ENCODE results near the gene FBN2.

Gene FBN2

GRCh38 chr5:128435861-128436260 is 102.2 kb downstream of the FBN2 start:
- no CpG with 5 or more reads among the region's 4 CpGs for WGBS (ENCODE audit: insufficient coverage, insufficient read length)
- DNase-seq (ENCODE audit: low read depth, low spot score) = no peak
- H3K27me3 ChIP-seq (ENCODE audit: control insufficient read depth, insufficient read depth, low read length) = no peaks in the 10 kb centered on the region
- no peak overlapping the region for H3K4me3 ChIP-seq (ENCODE audit: low read length)
- no peak overlapping the region for H3K27ac ChIP-seq (ENCODE audit: low read length)
- H3K9me3 ChIP-seq (ENCODE audit: control insufficient read depth, insufficient read depth, low read length) = no peaks in the 10 kb centered on the region
- no peaks in the 10 kb centered on the region for H3K4me1 ChIP-seq (ENCODE audit: control insufficient read depth, insufficient read depth, low read length)
- H3K36me3 ChIP-seq (ENCODE audit: control insufficient read depth, insufficient read depth, low read length) = no peaks in the 10 kb centered on the region

GRCh38 chr5:128434993-128435392 is 103.1 kb downstream of the FBN2 start:
- no peaks in the 10 kb centered on the region for H3K27me3 ChIP-seq (ENCODE audit: control insufficient read depth, insufficient read depth, low read length)
- H3K4me3 ChIP-seq (ENCODE audit: low read length) = no peak overlapping the region
- H3K9me3 ChIP-seq (ENCODE audit: control insufficient read depth, insufficient read depth, low read length) = no peaks in the 10 kb centered on the region
- DNase-seq (ENCODE audit: low read depth, low spot score) = no peak
- H3K36me3 ChIP-seq (ENCODE audit: control insufficient read depth, insufficient read depth, low read length) = no peaks in the 10 kb centered on the region
- H3K4me1 ChIP-seq (ENCODE audit: control insufficient read depth, insufficient read depth, low read length) = no peaks in the 10 kb centered on the region
- no peak overlapping the region for H3K27ac ChIP-seq (ENCODE audit: low read length)

- H3K4me3 ChIP-seq (ENCODE audit: low read length) = no peak overlapping the region
- no peaks in the 10 kb centered on the region for H3K4me1 ChIP-seq (ENCODE audit: control insufficient read depth, insufficient read depth, low read length)
- DNase-seq (ENCODE audit: low read depth, low spot score) = no peak
- no CpG with 5 or more reads among the region's 2 CpGs for WGBS (ENCODE audit: insufficient coverage, insufficient read length)
- H3K36me3 ChIP-seq (ENCODE audit: control insufficient read depth, insufficient read depth, low read length) = no peaks in the 10 kb centered on the region
- H3K27ac ChIP-seq (ENCODE audit: low read length) = no peak overlapping the region
- H3K9me3 ChIP-seq (ENCODE audit: control insufficient read depth, insufficient read depth, low read length) = no peaks in the 10 kb centered on the region
- no peaks in the 10 kb centered on the region for H3K27me3 ChIP-seq (ENCODE audit: control insufficient read depth, insufficient read depth, low read length)
Observed at GRCh38 chr5:128432913-128433440, 105.1 kb downstream of the FBN2 start.

- DNase-seq (ENCODE audit: low read depth, low spot score) = no peak
- no peaks in the 10 kb centered on the region for H3K9me3 ChIP-seq (ENCODE audit: control insufficient read depth, insufficient read depth, low read length)
- H3K4me3 ChIP-seq (ENCODE audit: low read length) = no peak overlapping the region
- WGBS (ENCODE audit: insufficient coverage, insufficient read length) = no CpG with 5 or more reads among the region's 1 CpG
- no peaks in the 10 kb centered on the region for H3K36me3 ChIP-seq (ENCODE audit: control insufficient read depth, insufficient read depth, low read length)
- no peaks in the 10 kb centered on the region; the same call in 1 of the 2 replicates for H3K4me1 ChIP-seq (ENCODE audit: control insufficient read depth, insufficient read depth, low read length)
- no peaks in the 10 kb centered on the region for H3K27me3 ChIP-seq (ENCODE audit: control insufficient read depth, insufficient read depth, low read length)
- H3K27ac ChIP-seq (ENCODE audit: low read length) = no peak overlapping the region
Observed at GRCh38 chr5:128427921-128428320, 110.1 kb downstream of the FBN2 start.

GRCh38 chr5:128426090-128426534 is 111.9 kb downstream of the FBN2 start:
- Histone ChIP-seq H3K36me3 (ENCODE audit: control insufficient read depth, insufficient read depth, low read length) (no peaks in the 10 kb centered on the region; the same call in 1 of the 2 replicates), H3K4me3 (ENCODE audit: low read length) (no peak overlapping the region), H3K27ac (ENCODE audit: low read length) (no peak overlapping the region), H3K27me3 (ENCODE audit: control insufficient read depth, insufficient read depth, low read length) (no peaks in the 10 kb centered on the region), H3K9me3 (ENCODE audit: control insufficient read depth, insufficient read depth, low read length) (no peaks in the 10 kb centered on the region), H3K4me1 (ENCODE audit: control insufficient read depth, insufficient read depth, low read length) (no peaks in the 10 kb centered on the region; the same call in 1 of the 2 replicates)
- no peak for DNase-seq (ENCODE audit: low read depth, low spot score)
- WGBS (ENCODE audit: insufficient coverage, insufficient read length) = no CpG with 5 or more reads among the region's 5 CpGs

- H3K36me3 ChIP-seq (ENCODE audit: control insufficient read depth, insufficient read depth, low read length) = no peaks in the 10 kb centered on the region; the same call in 1 of the 2 replicates
- no peaks in the 10 kb centered on the region for H3K27me3 ChIP-seq (ENCODE audit: control insufficient read depth, insufficient read depth, low read length)
- H3K27ac ChIP-seq (ENCODE audit: low read length) = no peak overlapping the region
- no peak for DNase-seq (ENCODE audit: low read depth, low spot score)
- no peaks in the 10 kb centered on the region for H3K9me3 ChIP-seq (ENCODE audit: control insufficient read depth, insufficient read depth, low read length)
- H3K4me1 ChIP-seq (ENCODE audit: control insufficient read depth, insufficient read depth, low read length) = no peaks in the 10 kb centered on the region; the same call in 1 of the 2 replicates
- no peak overlapping the region for H3K4me3 ChIP-seq (ENCODE audit: low read length)
Observed at GRCh38 chr5:128424646-128425045, 113.4 kb downstream of the FBN2 start.

GRCh38 chr5:128422612-128423011 is 115.4 kb downstream of the FBN2 start:
- Histone ChIP-seq H3K27ac (ENCODE audit: low read length) (no peak overlapping the region), H3K36me3 (ENCODE audit: control insufficient read depth, insufficient read depth, low read length) (no peaks in the 10 kb centered on the region; the same call in 1 of the 2 replicates), H3K9me3 (ENCODE audit: control insufficient read depth, insufficient read depth, low read length) (no peaks in the 10 kb centered on the region), H3K27me3 (ENCODE audit: control insufficient read depth, insufficient read depth, low read length) (no peaks in the 10 kb centered on the region), H3K4me3 (ENCODE audit: low read length) (no peak overlapping the region), H3K4me1 (ENCODE audit: control insufficient read depth, insufficient read depth, low read length) (no peaks in the 10 kb centered on the region; the same call in 1 of the 2 replicates)
- no peak for DNase-seq (ENCODE audit: low read depth, low spot score)

- Histone ChIP-seq H3K36me3 (ENCODE audit: control insufficient read depth, insufficient read depth, low read length) (no peaks in the 10 kb centered on the region), H3K4me1 (ENCODE audit: control insufficient read depth, insufficient read depth, low read length) (peaks cover 2% of the 10 kb centered on the region; the same call in 1 of the 2 replicates), H3K4me3 (ENCODE audit: low read length) (no peak overlapping the region), H3K27ac (ENCODE audit: low read length) (no peak overlapping the region), H3K27me3 (ENCODE audit: control insufficient read depth, insufficient read depth, low read length) (no peaks in the 10 kb centered on the region), H3K9me3 (ENCODE audit: control insufficient read depth, insufficient read depth, low read length) (no peaks in the 10 kb centered on the region)
- no peak for DNase-seq (ENCODE audit: low read depth, low spot score)
Observed at GRCh38 chr5:128414469-128414868, 123.6 kb downstream of the FBN2 start.

- Histone ChIP-seq H3K27me3 (ENCODE audit: control insufficient read depth, insufficient read depth, low read length) (no peaks in the 10 kb centered on the region), H3K27ac (ENCODE audit: low read length) (no peak overlapping the region), H3K9me3 (ENCODE audit: control insufficient read depth, insufficient read depth, low read length) (no peaks in the 10 kb centered on the region), H3K36me3 (ENCODE audit: control insufficient read depth, insufficient read depth, low read length) (no peaks in the 10 kb centered on the region), H3K4me3 (ENCODE audit: low read length) (no peak overlapping the region), H3K4me1 (ENCODE audit: control insufficient read depth, insufficient read depth, low read length) (peaks cover 2% of the 10 kb centered on the region; the same call in 1 of the 2 replicates)
- WGBS (ENCODE audit: insufficient coverage, insufficient read length) = no CpG with 5 or more reads among the region's 2 CpGs
- no peak for DNase-seq (ENCODE audit: low read depth, low spot score)
Observed at GRCh38 chr5:128413356-128413755, 124.7 kb downstream of the FBN2 start.

- WGBS (ENCODE audit: insufficient coverage, insufficient read length) = no CpG with 5 or more reads among the region's 1 CpG
- Histone ChIP-seq H3K36me3 (ENCODE audit: control insufficient read depth, insufficient read depth, low read length) (no peaks in the 10 kb centered on the region), H3K27ac (ENCODE audit: low read length) (no peak overlapping the region), H3K27me3 (ENCODE audit: control insufficient read depth, insufficient read depth, low read length) (no peaks in the 10 kb centered on the region), H3K4me3 (ENCODE audit: low read length) (no peak overlapping the region), H3K4me1 (ENCODE audit: control insufficient read depth, insufficient read depth, low read length) (peaks cover 2% of the 10 kb centered on the region; the same call in 1 of the 2 replicates), H3K9me3 (ENCODE audit: control insufficient read depth, insufficient read depth, low read length) (no peaks in the 10 kb centered on the region)
- DNase-seq (ENCODE audit: low read depth, low spot score) = no peak
Observed at GRCh38 chr5:128412145-128412930, 125.7 kb downstream of the FBN2 start.

Data from iPS DF 6.9 (cell line).